Activated CD4-positive, alpha-beta T cell treated with anti-CD3 and anti-CD28 coated beads, Interleukin-2, amount 50 U/mL, for 4 hours (primary cell): ENCODE data around the gene TET1.
A peak's percentile ranks its signal among the peaks of the same experiment; 100 is the strongest.
"Not testable (repeated sequence)": the region's sequence is repeated elsewhere in the genome, so short reads cannot be mapped to it uniquely, and the experiment has no call there.

ENCODE experiments used
- DNase-seq, 2 experiments: peaks; one replicate each; pipeline ENCODE4 v3.0.0-alpha.2; 2020

The TET1 gene

GRCh38 chr10:68720793-68721672 lies 160.9 kb downstream of the TET1 start, which contains the start of gene CCAR1:
TSS of gene CCAR1 (plus strand) at chr10:68721239. CDS start at chr10:68722505, 1,266 bp downstream.
- peak; percentile 97 for DNase-seq

GRCh38 chr10:68721673-68722335 lies 161.7 kb downstream of the TET1 start:
- DNase-seq: no peak

GRCh38 chr10:68725016-68725415 lies 164.9 kb downstream of the TET1 start:
- no peak for DNase-seq

- no peak for DNase-seq
These were observed 167.0 kb downstream of the TET1 start for GRCh38 chr10:68727146-68727545.

GRCh38 chr10:68732651-68733050 lies 172.5 kb downstream of the TET1 start:
- DNase-seq: no peak

GRCh38 chr10:68734349-68734748 lies 174.2 kb downstream of the TET1 start:
- no peak for DNase-seq

GRCh38 chr10:68735119-68735518 lies 175.0 kb downstream of the TET1 start:
- DNase-seq: no peak

DNA sequence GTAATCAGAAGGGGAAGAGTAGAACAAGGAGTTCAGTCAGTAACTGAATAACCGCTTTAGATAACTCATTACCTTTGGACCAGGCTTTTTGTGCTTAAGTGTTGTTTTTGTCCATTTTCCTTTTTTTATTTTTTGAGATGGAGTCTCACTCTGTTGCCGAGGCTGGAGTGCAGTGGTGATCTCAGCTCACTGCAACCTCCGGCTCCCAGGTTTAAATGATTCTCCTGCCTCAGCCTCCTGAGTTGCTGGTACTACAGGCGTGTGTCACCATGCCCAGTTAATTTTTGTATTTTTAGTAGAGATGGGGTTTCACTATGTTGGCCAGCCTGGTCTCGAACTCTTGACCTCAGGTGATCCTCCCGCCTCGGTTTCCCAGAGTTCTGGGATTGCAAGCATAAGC lies 175.6 kb downstream of the TET1 start:
- DNase-seq: not testable (repeated sequence)

- not testable (repeated sequence) for DNase-seq
These were observed 180.5 kb downstream of the TET1 start for GRCh38 chr10:68740676-68741075.

GRCh38 chr10:68742397-68742796 lies 182.3 kb downstream of the TET1 start:
- no peak for DNase-seq
